Measurements from ENCODE around the gene AKNA. TPM values are rescaled to one million over a fixed set of nuclear protein-coding genes. Genes with fewer than 3 reads are reported as not detected.
A peak's percentile ranks its signal among the peaks of the same experiment; 100 is the strongest.

The AKNA gene
- total RNA-seq, 4 donors from 2014 or later = 10.5 to 27.1 (median 14.4) TPM

- no peak for TF ChIP-seq POLR2AphosphoS5 (IDR thresholded peaks at IDR 0.05)
- no peak for TF ChIP-seq EP300 (IDR thresholded peaks at IDR 0.05)
- no peak for TF ChIP-seq CTCF (IDR thresholded peaks at IDR 0.05)
- no peak for TF ChIP-seq POLR2A (IDR thresholded peaks at IDR 0.05)
- Histone ChIP-seq H3K4me3 (peak overlapping the region; percentile 25), H3K27ac (peak overlapping the region; percentile 84)
These were observed 4.1 kb downstream of the AKNA start for GRCh38 chr9:114383521-114384231.

GRCh38 chr9:114382699-114383520 lies 4.9 kb downstream of the AKNA start:
- Histone ChIP-seq H3K27me3 (no peaks in the 10 kb centered on the region), H3K27ac (peak overlapping the region; percentile 84), H3K4me1 (peaks cover 58% of the 10 kb centered on the region), H3K4me3 (peak overlapping the region; percentile 25), H3K9me3 (no peaks in the 10 kb centered on the region), H3K36me3 (peaks cover 10% of the 10 kb centered on the region)
- WGBS = 59% methylated on average over 16 of the region's 17 CpGs
- TF ChIP-seq EP300 (IDR thresholded peaks at IDR 0.05) (no peak), POLR2A (IDR thresholded peaks at IDR 0.05) (peak in 1 of 2 donors; percentile 8)
- DNase-seq (ENCODE audit: low spot score in 2 of 2) = no peak

More at GRCh38 chr9:114383521-114384231, 4.1 kb downstream of the AKNA start:
- no peaks in the 10 kb centered on the region for H3K9me3 ChIP-seq
- peaks cover 65% of the 10 kb centered on the region for H3K4me1 ChIP-seq
- DNase-seq (ENCODE audit: low spot score in 2 of 2) = no peak
- WGBS = 52% methylated on average over 8 of the region's 8 CpGs
- peaks cover 10% of the 10 kb centered on the region for H3K36me3 ChIP-seq
- no peaks in the 10 kb centered on the region for H3K27me3 ChIP-seq

GRCh38 chr9:114378883-114379282 lies 8.9 kb downstream of the AKNA start:
- WGBS = 99% methylated on average over 4 of the region's 5 CpGs

GRCh38 chr9:114378016-114378415 lies 9.8 kb downstream of the AKNA start:
- Histone ChIP-seq H3K4me1 (peaks cover 16% of the 10 kb centered on the region), H3K36me3 (peaks cover 32% of the 10 kb centered on the region), H3K27ac (no peak overlapping the region), H3K9me3 (no peaks in the 10 kb centered on the region), H3K27me3 (no peaks in the 10 kb centered on the region), H3K4me3 (no peak overlapping the region)
- no peak for DNase-seq (ENCODE audit: low spot score in 2 of 2)
- TF ChIP-seq CTCF (IDR thresholded peaks at IDR 0.05) (no peak), EP300 (IDR thresholded peaks at IDR 0.05) (no peak), POLR2AphosphoS5 (IDR thresholded peaks at IDR 0.05) (no peak), POLR2A (IDR thresholded peaks at IDR 0.05) (no peak)
- 91% methylated on average over 8 of the region's 8 CpGs for WGBS

More at GRCh38 chr9:114378883-114379282, 8.9 kb downstream of the AKNA start:
- Histone ChIP-seq H3K36me3 (peaks cover 25% of the 10 kb centered on the region), H3K27ac (no peak overlapping the region), H3K4me3 (no peak overlapping the region), H3K9me3 (no peaks in the 10 kb centered on the region), H3K4me1 (peaks cover 21% of the 10 kb centered on the region), H3K27me3 (no peaks in the 10 kb centered on the region)
- TF ChIP-seq POLR2A (IDR thresholded peaks at IDR 0.05) = no peak
- no peak for TF ChIP-seq CTCF (IDR thresholded peaks at IDR 0.05)
- no peak for TF ChIP-seq POLR2AphosphoS5 (IDR thresholded peaks at IDR 0.05)
- TF ChIP-seq EP300 (IDR thresholded peaks at IDR 0.05) = no peak
- DNase-seq (ENCODE audit: low spot score in 2 of 2) = no peak

- TF ChIP-seq POLR2A (IDR thresholded peaks at IDR 0.05) = no peak
- TF ChIP-seq CTCF (IDR thresholded peaks at IDR 0.05) = no peak
- no peak for TF ChIP-seq POLR2AphosphoS5 (IDR thresholded peaks at IDR 0.05)
- no peak for TF ChIP-seq EP300 (IDR thresholded peaks at IDR 0.05)
- WGBS = 86% methylated on average over 17 of the region's 19 CpGs
These were observed 11.0 kb downstream of the AKNA start for GRCh38 chr9:114376586-114377445.

More at GRCh38 chr9:114376586-114377445, 11.0 kb downstream of the AKNA start:
- H3K27me3 ChIP-seq = no peaks in the 10 kb centered on the region
- peaks cover 32% of the 10 kb centered on the region for H3K36me3 ChIP-seq
- DNase-seq (ENCODE audit: low spot score in 2 of 2) = no peak
- H3K4me1 ChIP-seq = peaks cover 16% of the 10 kb centered on the region
- H3K9me3 ChIP-seq = no peaks in the 10 kb centered on the region
- no peak overlapping the region for H3K4me3 ChIP-seq
- H3K27ac ChIP-seq = no peak overlapping the region
